ENCODE data around the gene PCSK6.

GRCh38 chr15:101338502-101339057 is 150.9 kb downstream of the PCSK6 start:
- no peak for TF ChIP-seq POLR2A (IDR thresholded peaks at IDR 0.05)
- TF ChIP-seq CTCF (IDR thresholded peaks at IDR 0.05) = no peak

All from uterus (tissue), 2 donors.